CD14-positive monocyte (primary cell): ENCODE results near the gene GDI2. TPM values are rescaled to one million over a fixed set of nuclear protein-coding genes. Genes with fewer than 3 reads are reported as not detected.

Experiments
- DNase-seq, 3 donors: peaks; one replicate each; pipeline ENCODE4 v3.0.0-alpha.2; 2011 to 2022
- H2AFZ ChIP-seq: 2 replicates; pipeline ENCODE4 v1.6.0; 2012; ENCODE audit warnings: mild to moderate bottlenecking, low read depth, low read length, inconsistent platforms; ENCODE audit not compliant: insufficient read depth, poor library complexity, severe bottlenecking
- H3K27ac ChIP-seq, 2 donors: 1 replicate in 1 of 2; 2 replicates in 1 of 2; pipeline ENCODE4 v1.5.1; 2012 to 2013; ENCODE audit warnings: low read length in 2 of 2, control low read depth in 1 of 2, inconsistent platforms in 1 of 2, low read depth in 1 of 2, mild to moderate bottlenecking in 1 of 2
- H3K27me3 ChIP-seq, 2 donors: one replicate each; pipeline versions ENCODE4 v1.6.0 to v1.6.1; 2011 to 2013; ENCODE audit warnings: low read length in 2 of 2; ENCODE audit not compliant: control insufficient read depth in 2 of 2, insufficient read depth in 2 of 2
- H3K36me3 ChIP-seq, 2 donors: replicated peaks in 1 of 2; 1 replicate in 1 of 2; 2 replicates in 1 of 2; pipeline versions ENCODE4 v1.5.1 to v1.6.1; 2012 to 2013; ENCODE audit warnings: low read length in 2 of 2, control low read depth in 1 of 2, inconsistent platforms in 1 of 2, mild to moderate bottlenecking in 1 of 2; ENCODE audit not compliant: insufficient read depth in 2 of 2, control insufficient read depth in 1 of 2
- H3K4me1 ChIP-seq, 2 donors: 1 replicate in 1 of 2; 2 replicates in 1 of 2; pipeline versions ENCODE4 v1.5.1 to v1.6.1; 2012 to 2013; ENCODE audit warnings: low read length in 2 of 2, control low read depth in 1 of 2, inconsistent platforms in 1 of 2, mild to moderate bottlenecking in 1 of 2, moderate library complexity in 1 of 2; ENCODE audit not compliant: insufficient read depth in 2 of 2, control insufficient read depth in 1 of 2
- H3K4me2 ChIP-seq: replicated peaks from 2 replicates; pipeline ENCODE3; 2012; ENCODE audit warnings: low read length, moderate library complexity, mild to moderate bottlenecking; ENCODE audit not compliant: poor library complexity, severe bottlenecking; ENCODE audit errors: extremely low read depth
- H3K4me3 ChIP-seq, 3 experiments: fragments of 200-600 bp in 1 of 3; sonication (generic) in 1 of 3; replicated peaks in 1 of 3; 1 replicate in 2 of 3; 2 replicates in 1 of 3; pipeline ENCODE4 v1.5.1; 2011 to 2013; ENCODE audit warnings: low read length in 3 of 3, mild to moderate bottlenecking in 3 of 3, control low read depth in 2 of 3, low read depth in 2 of 3, inconsistent platforms in 1 of 3, moderate library complexity in 1 of 3
- H3K79me2 ChIP-seq: 2 replicates; pipeline ENCODE4 v1.6.0; 2012; ENCODE audit warnings: mild to moderate bottlenecking, control low read depth, inconsistent platforms, low read length, moderate library complexity; ENCODE audit not compliant: insufficient read depth
- H3K9ac ChIP-seq: 2 replicates; pipeline ENCODE4 v1.6.0; 2017; ENCODE audit warnings: low read length, mild to moderate bottlenecking; ENCODE audit not compliant: insufficient read depth, poor library complexity, severe bottlenecking
- H3K9me3 ChIP-seq, 2 donors: replicated peaks in 1 of 2; 1 replicate in 1 of 2; 2 replicates in 1 of 2; pipeline versions ENCODE4 v1.5.1 to v1.6.1; 2012 to 2013; ENCODE audit warnings: low read length in 2 of 2, control low read depth in 1 of 2; ENCODE audit not compliant: control insufficient read depth in 1 of 2, insufficient read depth in 1 of 2
- H4K20me1 ChIP-seq: 2 replicates; pipeline ENCODE4 v1.6.0; 2012; ENCODE audit warnings: mild to moderate bottlenecking, low read length, control low read depth, moderate library complexity; ENCODE audit not compliant: insufficient read depth
- H3K27ac Mint-ChIP-seq, 7 donors: one replicate each; pipeline ENCODE4 v1.8.0; 2020; ENCODE audit warnings: mild to moderate bottlenecking in 7 of 7, mixed read lengths in 7 of 7, moderate library complexity in 6 of 7, inconsistent platforms in 2 of 7
- H3K27me3 Mint-ChIP-seq, 3 donors: one replicate each; pipeline ENCODE4 v1.8.0; 2021 to 2022; ENCODE audit warnings: low read depth in 3 of 3, mild to moderate bottlenecking in 3 of 3, mixed read lengths in 3 of 3, moderate library complexity in 3 of 3, inconsistent platforms in 1 of 3
- H3K36me3 Mint-ChIP-seq, 2 donors: one replicate each; pipeline ENCODE4 v1.8.0; 2020; ENCODE audit warnings: mixed read lengths in 2 of 2, inconsistent platforms in 1 of 2, mild to moderate bottlenecking in 1 of 2
- H3K4me1 Mint-ChIP-seq: one replicate; pipeline ENCODE4 v1.8.0; 2020; ENCODE audit warnings: mild to moderate bottlenecking, mixed read lengths
- H3K4me3 Mint-ChIP-seq, 2 donors: one replicate each; pipeline ENCODE4 v1.8.0; 2020; ENCODE audit warnings: mild to moderate bottlenecking in 2 of 2, mixed read lengths in 2 of 2, moderate library complexity in 1 of 2
- H3K9me3 Mint-ChIP-seq, 7 donors: one replicate each; pipeline ENCODE4 v1.8.0; 2020 to 2022; ENCODE audit warnings: mixed read lengths in 7 of 7, mild to moderate bottlenecking in 6 of 7, moderate library complexity in 6 of 7, inconsistent platforms in 2 of 7
- whole genome bisulfite sequencing: methylation state at CpG from one replicate; pipeline ENCODE4 v1.1.5; 2013; ENCODE audit warnings: missing lambda C conversion rate; ENCODE audit not compliant: insufficient coverage; 5-methylcytosine and 5-hydroxymethylcytosine counted together
- intact Hi-C, 2 donors: fragments of 100-400 bp; cut with micrococcal nuclease; formaldehyde crosslinking; loops; one replicate each; pipeline versions ENCODE4 v1.15.0 to v1.15.1; 2023
- polyA plus RNA-seq, 3 donors: library from polyadenylated mRNA; depleted of rRNA in 1 of 3; unstranded in 2 of 3; stranded (reverse) in 1 of 3; fragments of 300-500 nt in 2 of 3; fragments of >200 nt in 1 of 3; fragmentation: Illumina TruSeq in 2 of 3; gene quantifications; 1 replicate in 2 of 3; 2 replicates in 1 of 3; pipeline ENCODE4 v1.2.3, GENCODE V29; 2012 to 2021
- TF ChIP-seq, protein P1 (sequence below): fragments of 200-600 bp; IDR thresholded peaks from one replicate; pipeline ENCODE4 v1.8.0; 2022; ENCODE audit warnings: antibody characterized with exemption, mild to moderate bottlenecking

The GDI2 gene
- polyA plus RNA-seq, 3 donors, result 100 to 320 (median 316) TPM

DNA sequence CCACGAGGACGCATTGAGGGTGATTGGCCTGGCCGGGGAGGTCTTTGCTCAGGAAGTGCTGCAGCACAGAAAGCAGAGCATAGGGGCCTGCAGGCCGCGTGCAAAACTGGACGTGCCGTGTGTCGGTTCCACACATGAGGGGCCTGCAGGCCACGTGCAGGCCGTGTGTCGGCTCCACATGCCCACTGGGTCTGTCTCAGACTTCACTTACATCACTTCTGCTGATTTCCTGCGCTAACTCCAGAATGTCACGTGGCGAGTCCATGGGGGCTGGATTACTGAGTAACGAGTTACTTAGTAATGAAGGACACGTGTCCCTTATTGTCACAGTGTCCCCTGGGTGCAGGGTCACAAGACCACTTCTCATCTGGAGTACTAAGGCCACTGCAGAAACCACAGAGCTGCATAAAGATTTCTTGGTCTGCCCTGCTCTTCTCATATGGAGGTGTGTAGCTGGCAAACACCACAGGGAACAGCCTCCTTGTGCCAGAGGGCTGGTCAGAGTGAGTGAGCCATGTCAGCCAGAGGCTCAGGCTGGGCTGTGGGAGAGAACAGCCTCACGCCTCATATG is 60.8 kb downstream of the GDI2 start:
- H3K9me3 Mint-ChIP-seq, result no peaks in the 10 kb centered on the region
- peaks cover 57 to 69% of the 10 kb centered on the region in 2 donors for H3K36me3 Mint-ChIP-seq
- Histone ChIP-seq H3K79me2 (no peaks in the 10 kb centered on the region), H3K4me2 (no peak overlapping the region), H3K27ac (no peak overlapping the region), H3K9ac (no peak overlapping the region), H4K20me1 (peaks cover 8% of the 10 kb centered on the region), H3K9me3 (no peaks in the 10 kb centered on the region), H3K4me3 (no peak overlapping the region), H3K27me3 (no peaks in the 10 kb centered on the region), H3K36me3 (peaks cover 47 to 85% of the 10 kb centered on the region in 2 donors), H2AFZ (no peak overlapping the region), H3K4me1 (no peaks in the 10 kb centered on the region)
- DNase-seq, result no peak
- H3K4me1 Mint-ChIP-seq, result no peaks in the 10 kb centered on the region
- TF ChIP-seq, protein P1, sequence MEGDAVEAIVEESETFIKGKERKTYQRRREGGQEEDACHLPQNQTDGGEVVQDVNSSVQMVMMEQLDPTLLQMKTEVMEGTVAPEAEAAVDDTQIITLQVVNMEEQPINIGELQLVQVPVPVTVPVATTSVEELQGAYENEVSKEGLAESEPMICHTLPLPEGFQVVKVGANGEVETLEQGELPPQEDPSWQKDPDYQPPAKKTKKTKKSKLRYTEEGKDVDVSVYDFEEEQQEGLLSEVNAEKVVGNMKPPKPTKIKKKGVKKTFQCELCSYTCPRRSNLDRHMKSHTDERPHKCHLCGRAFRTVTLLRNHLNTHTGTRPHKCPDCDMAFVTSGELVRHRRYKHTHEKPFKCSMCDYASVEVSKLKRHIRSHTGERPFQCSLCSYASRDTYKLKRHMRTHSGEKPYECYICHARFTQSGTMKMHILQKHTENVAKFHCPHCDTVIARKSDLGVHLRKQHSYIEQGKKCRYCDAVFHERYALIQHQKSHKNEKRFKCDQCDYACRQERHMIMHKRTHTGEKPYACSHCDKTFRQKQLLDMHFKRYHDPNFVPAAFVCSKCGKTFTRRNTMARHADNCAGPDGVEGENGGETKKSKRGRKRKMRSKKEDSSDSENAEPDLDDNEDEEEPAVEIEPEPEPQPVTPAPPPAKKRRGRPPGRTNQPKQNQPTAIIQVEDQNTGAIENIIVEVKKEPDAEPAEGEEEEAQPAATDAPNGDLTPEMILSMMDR, result no peak
- WGBS, result 95% methylated on average over 16 of the region's 17 CpGs
- H3K4me3 Mint-ChIP-seq, result no peak overlapping the region
- H3K27ac Mint-ChIP-seq, result no peak overlapping the region
- H3K27me3 Mint-ChIP-seq, result peaks cover 0 to 2% (median 0%) of the 10 kb centered on the region in 3 donors
- intact Hi-C loops, result no loop called here

DNA sequence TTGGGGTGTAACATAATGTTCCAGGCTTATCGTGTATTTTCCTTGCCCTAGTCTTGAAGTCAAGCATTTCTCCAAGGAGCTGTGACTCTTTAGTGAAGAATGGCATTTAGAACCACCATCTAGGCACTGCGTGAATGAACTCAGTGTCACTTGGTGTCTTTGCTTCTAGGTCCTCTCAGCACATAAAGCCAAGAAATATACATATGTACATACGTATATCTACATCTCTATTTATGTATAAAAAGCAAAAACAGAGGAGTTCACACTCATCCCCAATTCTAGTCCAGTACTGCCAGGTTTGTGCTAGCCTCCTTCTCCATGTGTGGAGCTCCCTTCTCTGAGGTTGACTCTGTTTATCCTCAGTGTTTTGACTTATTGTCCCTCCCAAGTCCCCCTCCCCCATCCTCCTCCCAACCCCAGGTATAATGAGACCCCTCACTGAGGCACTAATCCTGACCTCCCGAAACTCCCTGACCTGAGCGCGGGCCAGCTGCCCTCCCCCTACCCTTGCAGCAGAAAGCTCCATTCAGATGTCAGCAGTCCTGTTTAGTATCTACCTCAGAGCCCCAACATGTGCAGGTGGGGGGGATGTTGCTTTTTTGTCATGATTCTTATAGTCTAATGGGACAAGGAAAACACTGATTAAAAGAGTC is 61.5 kb downstream of the GDI2 start:
- Histone ChIP-seq H3K79me2 (no peaks in the 10 kb centered on the region), H3K27me3 (no peaks in the 10 kb centered on the region), H4K20me1 (peaks cover 8% of the 10 kb centered on the region), H3K27ac (no peak overlapping the region), H3K4me2 (no peak overlapping the region), H3K9ac (no peak overlapping the region), H2AFZ (no peak overlapping the region), H3K36me3 (peaks cover 48 to 85% of the 10 kb centered on the region in 2 donors), H3K4me3 (no peak overlapping the region), H3K9me3 (no peaks in the 10 kb centered on the region), H3K4me1 (no peaks in the 10 kb centered on the region)
- peaks cover 57 to 69% of the 10 kb centered on the region in 2 donors for H3K36me3 Mint-ChIP-seq
- 80% methylated on average over 1 of the region's 6 CpGs for WGBS
- peaks cover 0 to 2% (median 0%) of the 10 kb centered on the region in 3 donors for H3K27me3 Mint-ChIP-seq
- peak overlapping the region in 1 of 7 donors; percentile 44 for H3K27ac Mint-ChIP-seq
- H3K4me1 Mint-ChIP-seq, result no peaks in the 10 kb centered on the region
- DNase-seq, result no peak
- intact Hi-C loops, result no loop called here
- H3K9me3 Mint-ChIP-seq, result no peaks in the 10 kb centered on the region
- H3K4me3 Mint-ChIP-seq, result no peak overlapping the region
- TF ChIP-seq, protein P1, result no peak
